Adipocyte (in vitro differentiated cells): ENCODE measurements around the gene HEYL.
"Not testable (repeated sequence)": the region's sequence is repeated elsewhere in the genome, so short reads cannot be mapped to it uniquely, and the experiment has no call there.

Experiments
- DNase-seq: peaks from one replicate; pipeline ENCODE4 v3.0.0-alpha.2; 2015; ENCODE audit warnings: low read depth
- H3K27me3 ChIP-seq: replicated peaks from 2 replicates; pipeline ENCODE4 v1.7.0; 2013; ENCODE audit warnings: mild to moderate bottlenecking, low read length, moderate library complexity; ENCODE audit not compliant: control insufficient read depth, insufficient read depth
- H3K36me3 ChIP-seq: 2 replicates; pipeline ENCODE4 v1.7.0; 2013; ENCODE audit warnings: low read length, mild to moderate bottlenecking, moderate library complexity; ENCODE audit not compliant: control insufficient read depth, insufficient read depth, severe bottlenecking
- H3K4me1 ChIP-seq: 2 replicates; pipeline ENCODE4 v1.7.0; 2013; ENCODE audit warnings: mild to moderate bottlenecking, low read length, moderate library complexity; ENCODE audit not compliant: control insufficient read depth, insufficient read depth
- H3K4me3 ChIP-seq: 2 replicates; pipeline ENCODE4 v1.7.0; 2013; ENCODE audit warnings: mild to moderate bottlenecking, low read length, moderate library complexity
- H3K9ac ChIP-seq: 2 replicates; pipeline ENCODE4 v1.7.0; 2013; ENCODE audit warnings: mild to moderate bottlenecking, low read length, moderate library complexity
- H3K9me3 ChIP-seq: 2 replicates; pipeline ENCODE4 v1.7.0; 2013; ENCODE audit warnings: mild to moderate bottlenecking, low read length, moderate library complexity; ENCODE audit not compliant: control insufficient read depth

The HEYL gene

DNA sequence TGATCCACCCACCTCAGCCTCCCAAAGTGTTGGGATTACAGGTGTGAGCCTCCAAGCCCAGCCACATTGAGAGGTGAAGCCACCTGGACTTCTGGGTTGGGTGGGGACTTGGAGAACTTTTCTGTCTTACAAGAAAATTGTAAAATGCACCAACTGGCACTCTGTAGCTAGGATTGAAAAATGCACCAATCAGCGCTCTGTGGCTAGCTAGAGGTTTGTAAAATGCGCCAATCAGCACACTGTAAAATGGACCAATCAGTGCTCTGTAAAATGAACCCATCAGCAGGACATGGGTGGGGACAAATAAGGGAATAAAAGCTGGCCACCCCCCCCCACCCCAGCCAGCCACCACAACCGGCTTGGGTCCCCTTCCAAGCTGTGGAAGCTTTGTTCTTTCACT, 35.8 kb downstream of the HEYL start:
- H3K36me3 ChIP-seq, H3K4me1 ChIP-seq, H3K9ac ChIP-seq, H3K9me3 ChIP-seq, DNase-seq, H3K4me3 ChIP-seq: not testable (repeated sequence)
- H3K27me3 ChIP-seq, result peaks cover 28% of the 10 kb centered on the region

DNA sequence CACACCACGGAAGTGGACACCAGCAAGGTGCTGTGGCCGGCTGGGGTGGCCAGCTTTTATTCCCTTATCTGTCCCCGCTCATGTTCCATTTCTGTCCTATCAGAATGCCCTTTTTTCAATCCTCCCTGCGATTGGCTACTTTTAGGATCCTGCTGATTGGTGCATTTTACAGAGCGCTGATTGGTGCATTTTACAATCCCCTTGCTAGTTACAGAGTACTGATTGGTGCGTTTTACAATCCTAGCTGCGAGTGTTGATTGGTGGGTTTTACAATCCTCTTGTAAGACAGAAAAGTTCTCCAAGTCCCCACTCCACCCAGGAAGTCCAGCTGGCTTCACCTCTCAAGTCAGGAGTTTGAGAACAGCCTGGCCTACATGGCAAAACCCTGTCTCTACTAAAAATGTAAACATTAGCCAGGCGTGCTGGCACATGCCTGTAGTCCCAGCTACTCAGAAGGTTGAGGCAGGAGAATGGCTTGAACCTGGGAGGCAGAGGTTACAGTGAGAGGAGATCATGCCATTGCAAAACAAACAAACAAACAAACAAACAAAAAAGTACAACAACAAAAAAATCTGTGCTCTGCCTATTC, 37.7 kb downstream of the HEYL start:
- not testable (repeated sequence) for H3K4me3 ChIP-seq, H3K9ac ChIP-seq, H3K36me3 ChIP-seq, H3K9me3 ChIP-seq, H3K4me1 ChIP-seq, DNase-seq
- peaks cover 42% of the 10 kb centered on the region for H3K27me3 ChIP-seq

DNA sequence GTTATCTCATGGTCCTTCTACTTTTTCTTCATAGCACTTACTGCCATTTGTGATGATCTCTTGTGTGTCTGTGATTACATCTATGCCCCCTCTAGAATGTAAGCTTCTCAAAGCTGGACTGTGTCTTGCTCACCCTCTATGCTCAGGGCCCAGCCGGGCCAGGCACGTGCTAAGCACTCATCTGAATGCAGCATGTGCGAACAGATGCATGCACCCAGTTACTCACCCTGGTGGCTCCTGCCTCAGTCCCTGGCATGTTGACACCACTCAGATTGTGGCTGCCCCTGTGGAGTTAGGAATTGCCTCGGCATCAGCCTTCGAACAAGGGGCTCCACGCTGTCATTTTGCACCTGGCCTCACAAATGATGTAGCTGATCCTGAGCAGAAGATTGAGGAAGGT, 43.3 kb downstream of the HEYL start:
- Histone ChIP-seq H3K9me3 (no peaks in the 10 kb centered on the region), H3K27me3 (peaks cover 61% of the 10 kb centered on the region), H3K4me3 (no peak overlapping the region), H3K36me3 (no peaks in the 10 kb centered on the region), H3K9ac (no peak overlapping the region), H3K4me1 (no peaks in the 10 kb centered on the region)
- DNase-seq, result no peak

DNA sequence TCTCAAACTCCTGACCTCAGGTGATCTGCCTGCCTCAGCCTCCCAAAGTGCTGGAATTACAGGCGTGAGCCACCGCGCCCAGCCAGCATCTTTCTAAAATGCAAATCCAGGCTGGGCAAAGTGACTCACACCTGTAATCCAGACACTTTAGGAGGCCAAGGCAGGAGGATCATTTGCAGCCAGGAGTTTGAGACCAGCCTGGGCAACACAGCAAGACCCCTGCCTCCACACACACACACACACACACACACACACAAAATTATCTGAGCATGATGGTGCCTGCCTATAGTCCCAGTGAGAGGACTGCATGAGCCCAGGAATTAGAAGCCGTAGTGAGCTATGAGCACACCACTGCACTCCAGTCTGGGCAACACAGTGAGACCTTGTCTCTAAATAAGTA, 46.1 kb downstream of the HEYL start:
- peaks cover 3% of the 10 kb centered on the region for H3K4me1 ChIP-seq
- H3K36me3 ChIP-seq, result no peaks in the 10 kb centered on the region
- DNase-seq, result no peak
- H3K27me3 ChIP-seq, result peaks cover 49% of the 10 kb centered on the region
- H3K4me3 ChIP-seq, result no peak overlapping the region
- H3K9ac ChIP-seq, result no peak overlapping the region
- H3K9me3 ChIP-seq, result no peaks in the 10 kb centered on the region

DNA sequence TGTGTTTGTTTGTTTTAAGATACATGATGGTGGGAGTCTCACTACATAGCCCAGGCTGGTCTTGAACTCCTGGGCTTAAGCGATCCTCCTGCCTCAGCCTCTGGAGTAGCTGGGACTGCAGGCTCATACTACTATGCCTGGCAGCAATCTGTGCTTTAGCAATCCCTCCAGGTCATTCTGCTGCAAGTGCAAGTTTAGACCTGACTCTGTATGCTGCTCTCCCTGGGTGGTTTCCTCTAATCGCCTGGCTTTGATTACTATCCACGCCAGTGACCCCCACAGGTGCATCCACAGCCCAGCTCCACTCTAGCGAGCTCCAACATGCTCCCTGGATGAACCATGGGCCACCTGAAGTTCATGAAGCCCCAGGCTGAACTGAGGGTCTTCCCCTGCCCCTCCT, 47.4 kb downstream of the HEYL start:
- no peaks in the 10 kb centered on the region for H3K9me3 ChIP-seq
- H3K4me1 ChIP-seq, result peaks cover 3% of the 10 kb centered on the region
- no peak overlapping the region for H3K4me3 ChIP-seq
- DNase-seq, result no peak
- no peak overlapping the region for H3K9ac ChIP-seq
- H3K36me3 ChIP-seq, result no peaks in the 10 kb centered on the region
- peaks cover 40% of the 10 kb centered on the region for H3K27me3 ChIP-seq

DNA sequence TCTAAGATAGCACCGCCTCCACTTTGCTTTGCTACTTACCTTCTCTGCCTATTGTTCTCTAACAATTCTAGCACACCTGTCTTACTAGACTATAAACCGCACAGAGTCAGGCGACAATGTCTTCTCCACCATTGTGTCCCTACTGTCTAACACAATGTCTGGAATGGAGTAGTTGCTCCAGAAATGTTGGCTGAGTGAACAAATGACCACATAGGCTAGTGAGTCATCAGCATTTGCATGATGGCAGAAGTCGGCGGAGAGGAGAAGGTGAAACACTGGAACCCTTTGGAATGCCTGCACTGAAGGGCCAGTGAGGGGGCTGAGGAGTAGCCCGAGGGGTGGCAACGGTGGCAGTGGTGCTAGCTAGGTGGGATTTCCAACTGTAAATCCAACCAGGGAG, 48.9 kb downstream of the HEYL start:
- H3K9me3 ChIP-seq, result no peaks in the 10 kb centered on the region
- H3K27me3 ChIP-seq, result peaks cover 24% of the 10 kb centered on the region
- H3K4me1 ChIP-seq, result peaks cover 3% of the 10 kb centered on the region
- no peaks in the 10 kb centered on the region for H3K36me3 ChIP-seq
- no peak overlapping the region for H3K4me3 ChIP-seq
- DNase-seq, result no peak
- no peak overlapping the region for H3K9ac ChIP-seq

DNA sequence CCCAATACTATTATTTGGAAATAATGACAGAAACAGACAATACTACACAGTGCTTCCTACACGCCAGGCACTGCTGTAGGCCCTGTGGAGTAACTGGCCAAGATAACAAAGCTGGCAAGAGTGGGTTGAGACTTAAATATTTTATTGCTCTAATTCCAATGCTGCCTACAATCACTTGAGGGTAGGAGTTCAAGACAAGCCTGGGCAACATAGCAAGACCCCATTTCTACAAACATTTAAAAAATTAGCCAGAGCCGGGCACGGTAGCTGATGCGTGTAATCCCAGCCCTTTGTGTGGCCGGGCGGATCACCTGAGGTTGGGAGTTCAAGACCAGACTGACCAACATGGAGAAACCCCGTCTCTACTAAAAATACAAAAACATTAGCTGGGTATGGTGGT, 53.5 kb downstream of the HEYL start:
- Histone ChIP-seq H3K4me1 (peaks cover 3% of the 10 kb centered on the region), H3K36me3 (no peaks in the 10 kb centered on the region), H3K4me3 (no peak overlapping the region), H3K9me3 (no peaks in the 10 kb centered on the region), H3K9ac (no peak overlapping the region), H3K27me3 (peaks cover 10% of the 10 kb centered on the region)
- DNase-seq, result no peak

DNA sequence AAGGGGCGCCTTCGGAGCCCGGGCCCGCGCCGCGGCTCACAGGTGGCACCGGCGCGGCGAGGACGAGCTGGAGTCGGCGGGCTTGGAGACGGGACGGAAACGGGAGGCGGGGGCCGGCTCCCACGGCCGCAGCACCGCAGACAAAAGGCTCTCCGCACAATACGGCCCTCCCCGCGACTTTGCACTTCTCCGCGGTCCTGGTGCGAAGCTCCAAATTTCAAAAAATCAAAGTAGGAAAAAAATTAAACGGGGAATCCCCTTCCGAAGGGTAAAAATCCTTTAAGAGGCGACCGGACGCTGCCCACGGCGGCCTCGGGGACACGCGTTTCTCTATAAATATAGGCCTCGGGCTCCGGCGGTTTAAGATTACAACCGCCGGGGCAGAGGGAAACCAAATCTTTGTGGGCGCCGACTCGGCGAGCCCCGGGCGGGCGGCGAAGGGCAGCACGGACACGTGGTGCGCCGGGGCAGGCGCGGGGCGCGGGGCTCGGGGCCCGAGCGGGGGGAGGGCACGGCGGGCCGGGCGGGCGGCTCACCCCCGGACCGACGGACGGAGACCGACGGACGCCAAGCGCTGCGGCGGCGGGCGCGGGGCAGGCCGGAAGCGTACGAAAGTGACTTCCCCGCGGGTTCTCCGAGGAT, 63.3 kb downstream of the HEYL start:
- DNase-seq, result peak; percentile 75
- peak overlapping the region; percentile 92 for H3K9ac ChIP-seq
- no peaks in the 10 kb centered on the region for H3K9me3 ChIP-seq
- H3K27me3 ChIP-seq, result no peaks in the 10 kb centered on the region
- peaks cover 29% of the 10 kb centered on the region for H3K4me1 ChIP-seq
- H3K4me3 ChIP-seq, result peak overlapping the region; percentile 98
- H3K36me3 ChIP-seq, result peaks cover 17% of the 10 kb centered on the region

DNA sequence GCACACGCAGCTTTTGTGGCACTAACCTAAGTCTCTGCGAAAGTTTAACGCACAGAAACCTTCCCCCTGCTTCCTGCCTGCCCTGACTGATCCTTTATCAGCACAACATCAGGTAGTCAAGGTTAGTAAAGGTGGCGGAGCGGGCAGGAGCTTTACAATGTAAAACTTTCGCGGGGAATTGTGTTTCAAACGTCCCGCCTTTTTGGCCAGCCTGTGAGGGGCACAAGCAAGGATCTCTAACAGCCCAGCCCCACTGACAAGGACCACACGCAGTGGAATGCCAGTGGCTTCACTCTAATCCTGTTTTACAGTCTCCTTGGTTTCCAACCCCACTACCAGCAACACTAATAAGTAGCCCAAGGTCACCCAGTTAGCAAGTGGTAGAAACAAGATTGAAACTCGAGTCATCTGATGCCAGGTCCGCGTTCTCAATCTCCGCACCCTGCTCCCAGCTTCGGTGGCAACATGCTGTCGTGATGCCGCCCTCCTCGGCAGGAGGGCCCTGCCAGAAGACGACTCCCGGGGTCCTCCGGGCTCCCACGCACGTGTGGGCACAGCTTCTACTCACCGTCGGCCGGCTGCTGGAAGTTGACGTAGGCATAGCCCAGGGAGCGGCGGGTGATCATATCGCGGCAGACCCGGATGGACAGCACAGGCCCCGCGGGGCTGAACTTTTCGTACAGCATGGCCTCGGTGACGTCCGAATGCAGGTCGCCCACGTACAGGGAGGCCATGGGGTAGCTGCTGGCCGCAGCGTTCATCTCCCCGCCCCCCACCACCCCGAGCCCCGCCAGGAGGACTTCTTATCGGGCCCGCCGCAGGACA, 64.0 kb downstream of the HEYL start:
- peaks cover 24% of the 10 kb centered on the region for H3K36me3 ChIP-seq
- DNase-seq, result peak; percentile 79
- peaks cover 29% of the 10 kb centered on the region for H3K4me1 ChIP-seq
- no peaks in the 10 kb centered on the region for H3K9me3 ChIP-seq
- H3K9ac ChIP-seq, result peak overlapping the region; percentile 92
- peak overlapping the region; percentile 98 for H3K4me3 ChIP-seq
- H3K27me3 ChIP-seq, result no peaks in the 10 kb centered on the region

DNA sequence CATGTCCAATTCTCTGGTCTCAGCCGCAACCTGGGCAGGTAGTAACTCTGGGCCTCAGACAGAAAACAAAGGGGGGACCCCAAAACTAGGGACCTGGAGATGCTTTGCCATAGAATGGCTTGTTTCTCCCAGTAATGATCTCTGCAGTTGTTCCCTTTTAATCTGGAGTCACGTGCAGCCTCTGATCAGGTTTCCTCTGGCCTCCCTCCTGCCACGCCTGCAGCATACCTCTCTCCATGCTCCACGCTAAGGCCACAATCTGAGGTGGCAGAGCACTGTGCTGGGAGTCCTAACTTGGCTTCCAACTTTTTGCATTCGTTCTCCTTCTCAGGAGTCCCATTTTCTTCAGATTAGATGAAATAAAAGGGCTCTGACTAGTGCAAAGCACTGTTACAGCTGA, 64.8 kb downstream of the HEYL start:
- Histone ChIP-seq H3K27me3 (no peaks in the 10 kb centered on the region), H3K36me3 (peaks cover 32% of the 10 kb centered on the region), H3K4me1 (peaks cover 29% of the 10 kb centered on the region), H3K4me3 (peak overlapping the region; percentile 98), H3K9ac (peak overlapping the region; percentile 92), H3K9me3 (no peaks in the 10 kb centered on the region)
- peak; percentile 54 for DNase-seq
